GM12878 (cell line): ENCODE results near the gene CCDC187. TPM values are rescaled to one million over a fixed set of nuclear protein-coding genes. Genes with fewer than 3 reads are reported as not detected.

Source experiments
- ATAC-seq: fragments of 200-7000 bp; cut with Tn5 transposase; 3 replicates; pipeline ENCODE4 v1.9.1; 2020; ENCODE audit warnings: mild to moderate bottlenecking, moderate library complexity
- BruUV-seq: library from RNA; stranded (reverse); fragments of 400-500 nt; replicated peaks from 2 replicates; lab custom pipeline; 2021; lab: Mats Ljungman, UMichigan
- CTCF ChIA-PET: fragments of 300-600 bp; sonication (Branson Sonifier 250); formaldehyde crosslinking; extraction: SDS; loops from one replicate; lab custom pipeline; 2021; ENCODE audit warnings: inconsistent platforms; lab: Yijun Ruan, JAX
- POLR2A ChIA-PET: fragments of 350-600 bp; formaldehyde crosslinking; extraction: SDS; loops from one replicate; lab custom pipeline; 2021; ENCODE audit warnings: inconsistent platforms; lab: Charles Lee
- RAD21 ChIA-PET: fragments of 300-600 bp; sonication (Branson Sonifier 250); formaldehyde crosslinking; loops from one replicate; lab custom pipeline; 2023; ENCODE audit warnings: antibody characterized with exemption; ENCODE audit not compliant: unreplicated experiment; lab: Charles Lee
- SMC1A ChIA-PET: fragments of 300-600 bp; sonication (Branson Sonifier 250); formaldehyde crosslinking; loops from one replicate; lab custom pipeline; 2023; ENCODE audit not compliant: unreplicated experiment, uncharacterized antibody; lab: Charles Lee
- DNase-seq: peaks from one replicate; pipeline ENCODE4 v3.0.0-alpha.2; 2011; ENCODE audit warnings: low read depth, low spot score
- FAIRE-seq: peaks from 3 replicates; lab custom pipeline; 2011; peaks lifted over from hg19 to GRCh38; lab: Jason Lieb, UNC
- H2AFZ ChIP-seq: 2 replicates; pipeline ENCODE4 v1.6.0; 2011; ENCODE audit warnings: low read depth, low read length, control low read depth; ENCODE audit not compliant: control insufficient read depth
- H3K27ac ChIP-seq: 2 replicates; pipeline ENCODE4 v1.5.1; 2011; ENCODE audit warnings: control low read depth; ENCODE audit not compliant: control insufficient read depth, insufficient read depth
- H3K27me3 ChIP-seq, 2 experiments: replicated peaks in 1 of 2; 2 replicates each; pipeline versions ENCODE4 v1.6.0 to v1.6.1; 2011; ENCODE audit warnings: low read length in 1 of 2; ENCODE audit not compliant: control insufficient read depth in 2 of 2, insufficient read depth in 2 of 2
- H3K36me3 ChIP-seq, 2 experiments: 2 replicates each; pipeline ENCODE4 v1.5.1; 2011; ENCODE audit warnings: low read length in 1 of 2; ENCODE audit not compliant: control insufficient read depth in 2 of 2, insufficient read depth in 2 of 2
- H3K4me1 ChIP-seq: 2 replicates; pipeline ENCODE4 v1.6.1; 2011; ENCODE audit warnings: mild to moderate bottlenecking, low read length, moderate library complexity, mixed read lengths; ENCODE audit not compliant: control insufficient read depth, insufficient read depth
- H3K4me2 ChIP-seq: 2 replicates; pipeline ENCODE4 v1.6.0; 2011; ENCODE audit warnings: control low read depth; ENCODE audit not compliant: control insufficient read depth, insufficient read depth
- H3K4me3 ChIP-seq: fragments of 200-600 bp; sonication (generic); 2 replicates; pipeline ENCODE4 v1.5.1; 2016
- H3K79me2 ChIP-seq: 2 replicates; pipeline ENCODE4 v1.6.0; 2011; ENCODE audit warnings: low read length; ENCODE audit not compliant: control insufficient read depth, insufficient read depth
- H3K9ac ChIP-seq: 2 replicates; pipeline ENCODE4 v1.8.0; 2011; ENCODE audit warnings: low read length, control low read depth, mixed read lengths; ENCODE audit not compliant: control insufficient read depth, insufficient read depth
- H3K9me3 ChIP-seq: replicated peaks from 3 replicates; pipeline ENCODE4 v1.5.1; 2011; ENCODE audit warnings: mild to moderate bottlenecking, low read length; ENCODE audit not compliant: control insufficient read depth, insufficient read depth
- H4K20me1 ChIP-seq: 2 replicates; pipeline ENCODE4 v1.6.0; 2011; ENCODE audit not compliant: control insufficient read depth, insufficient read depth
- BCL3 ChIP-seq: IDR thresholded peaks from 2 replicates; pipeline ENCODE4 v1.6.1; 2011; ENCODE audit warnings: borderline replicate concordance, low read depth, mild to moderate bottlenecking, moderate library complexity, low read length; ENCODE audit not compliant: insufficient read depth, poor library complexity, severe bottlenecking
- CBX3 ChIP-seq: fragments of 200-600 bp; sonication (generic); IDR thresholded peaks from 2 replicates; pipeline ENCODE4 v1.6.1; 2016; ENCODE audit warnings: low read depth, borderline replicate concordance
- CREM ChIP-seq: IDR thresholded peaks from 2 replicates; pipeline ENCODE4 v1.6.1; 2014; ENCODE audit warnings: antibody characterized with exemption, low read depth
- CTCF ChIP-seq, 3 experiments: IDR thresholded peaks in 2 of 3; conservative IDR thresholded peaks in 1 of 3; 2 replicates each; pipeline ENCODE4 v1.5.1; 2011; ENCODE audit warnings: low read depth in 3 of 3, low read length in 3 of 3, mild to moderate bottlenecking in 3 of 3, control low read depth in 2 of 3, moderate library complexity in 2 of 3, inconsistent platforms in 1 of 3, mixed read lengths in 1 of 3; ENCODE audit not compliant: control insufficient read depth in 2 of 3, insufficient read depth in 1 of 3; ENCODE audit errors: extremely low read depth in 1 of 3
- PML ChIP-seq: IDR thresholded peaks from 2 replicates; pipeline ENCODE4 v1.6.1; 2012; ENCODE audit warnings: low read length, inconsistent platforms
- REST ChIP-seq: IDR thresholded peaks from 2 replicates; pipeline ENCODE4 v1.6.1; 2012; ENCODE audit warnings: mild to moderate bottlenecking, low read depth, low read length
- SMAD5 ChIP-seq: IDR thresholded peaks from 2 replicates; pipeline ENCODE4 v1.6.1; 2016; ENCODE audit warnings: antibody characterized with exemption, low read depth
- SREBF1 ChIP-seq: IDR thresholded peaks from 2 replicates; pipeline ENCODE4 v1.6.1; 2012; ENCODE audit warnings: mild to moderate bottlenecking, low read length
- ZNF384 ChIP-seq: IDR thresholded peaks from 2 replicates; pipeline ENCODE4 v1.6.1; 2012; ENCODE audit warnings: low read depth, mild to moderate bottlenecking, low read length, improper control_type of control experiment, borderline replicate concordance
- WGBS: methylation state at CpG from one replicate; pipeline ENCODE4 v1.1.6; 2016; ENCODE audit warnings: low lambda C conversion rate; ENCODE audit not compliant: insufficient replicate concordance, insufficient coverage; ENCODE audit errors: missing lambda C conversion rate; 5-methylcytosine and 5-hydroxymethylcytosine counted together
- in situ Hi-C: fragments of 300-500 bp; cut with MboI; formaldehyde crosslinking; loops from 9 replicates; pipeline ENCODE4 v1.14.3; 2018; ENCODE audit warnings: mixed read lengths
- intact Hi-C: fragments of 100-400 bp; cut with micrococcal nuclease; formaldehyde crosslinking; loops from one replicate; pipeline ENCODE4 v1.14.2; 2022; ENCODE audit not compliant: unreplicated experiment
- polyA plus RNA-seq, 11 experiments: library from polyadenylated mRNA; depleted of rRNA in 4 of 11; unstranded in 6 of 11; stranded (reverse) in 5 of 11; fragments of >200 nt; fragmentation: Nextera tagmentation in 4 of 11; fragmentation: Illumina TruSeq in 1 of 11; extraction: Ambion mirVana in 4 of 11; extraction: Trizol in 1 of 11; gene quantifications; 1 replicate in 1 of 11; 2 replicates in 10 of 11; pipeline versions ENCODE4 v1.2.1 to v1.2.3, GENCODE V29; 2011 to 2016; ENCODE audit warnings: inconsistent platforms in 2 of 11, missing spikeins in 2 of 11, low read depth in 1 of 11
- total RNA-seq, 4 experiments: library from RNA; depleted of rRNA in 3 of 4; stranded (reverse); fragments of >200 nt in 3 of 4; fragmentation: Illumina TruSeq in 1 of 4; extraction: Trizol in 1 of 4; gene quantifications; 2 replicates each; pipeline versions ENCODE4 v1.2.1 to v1.2.3, GENCODE V29; 2013 to 2021

The CCDC187 gene
- total and polyA plus RNA-seq, 10 of the 15 experiments (the other 5 are each of a cell fraction or from before 2014, with no cell fraction given) = 0.04 to 0.23 (median 0.04) TPM; not detected in 7

- TF ChIP-seq BCL3 (no peak), SREBF1 (no peak), SMAD5 (no peak)
These were observed 95.2 kb downstream of the CCDC187 start (continued) for GRCh38 chr9:136208675-136209074.

- no TSS peak for BruUV-seq
- H3K4me3 ChIP-seq = no peak overlapping the region
- ChIA-PET SMC1A (no interaction called here), POLR2A (no interaction called here), CTCF (interaction anchor here (0.6 kb wide), 1 partner anchor 35 kb away, joined by 4 read pairs; no protein-coding TSS in a partner anchor), RAD21 (no interaction called here)
- ATAC-seq = no peak
- peaks cover 0 to 8% of the 10 kb centered on the region in 2 experiments; a peak in 3 of 4 replicates for H3K36me3 ChIP-seq
- no peak for FAIRE-seq
- no peak overlapping the region for H2AFZ ChIP-seq
- no peaks in the 10 kb centered on the region for H3K79me2 ChIP-seq
- TF ChIP-seq REST (no peak), CTCF (IDR thresholded peaks at IDR 0.05 in 2 of 3, conservative IDR thresholded peaks at IDR 0.05 in 1 of 3; ENCODE audit: control insufficient read depth in 2 of 3, extremely low read depth in 1 of 3, insufficient read depth in 1 of 3, low read depth in 3 of 3, low read length in 3 of 3) (no peak), CBX3 (no peak), PML (no peak), ZNF384 (no peak), CREM (no peak)
- H3K9me3 ChIP-seq = no peaks in the 10 kb centered on the region
- in situ Hi-C loops = no loop called here
- DNase-seq = no peak
- intact Hi-C loops = no loop called here
- H4K20me1 ChIP-seq = peaks cover 4% of the 10 kb centered on the region; the same call in 1 of the 2 replicates
- no peak overlapping the region for H3K4me2 ChIP-seq
- no peak overlapping the region for H3K27ac ChIP-seq
- H3K9ac ChIP-seq = no peak overlapping the region
- peaks cover 0 to 2% of the 10 kb centered on the region in 2 experiments; a peak in 3 of 4 replicates for H3K27me3 ChIP-seq
- H3K4me1 ChIP-seq = no peaks in the 10 kb centered on the region
- WGBS = 73% methylated on average over 9 of the region's 9 CpGs
These were observed 96.3 kb downstream of the CCDC187 start for GRCh38 chr9:136207616-136208015.
